ENCODE results near the gene CMSS1. TPM values are rescaled to one million over a fixed set of nuclear protein-coding genes. Genes with fewer than 3 reads are reported as not detected.

CMSS1 gene
- 8.2 TPM for total RNA-seq

- FAIRE-seq (no peak), DNase-seq (ENCODE audit: low spot score in 2 of 2) (peak; percentile 62 to 86)
Measured at GRCh38 chr3:99817437-99818240, at the start of gene CMSS1. Gene CMSS1, plus strand, starts transcription at chr3:99817862.

GRCh38 chr3:99768126-99768525 is 49.5 kb upstream of the CMSS1 start:
- FAIRE-seq (no peak), DNase-seq (ENCODE audit: low spot score in 2 of 2) (no peak)

- FAIRE-seq, result no peak
- DNase-seq (ENCODE audit: low spot score in 2 of 2), result no peak
Measured at GRCh38 chr3:99768808-99769501, 48.7 kb upstream of the CMSS1 start.

- DNase-seq (ENCODE audit: low spot score in 2 of 2) (no peak), FAIRE-seq (no peak)
Measured at GRCh38 chr3:99772171-99772570, 45.5 kb upstream of the CMSS1 start.

- FAIRE-seq, result no peak
- DNase-seq (ENCODE audit: low spot score in 2 of 2), result no peak
Measured at GRCh38 chr3:99772671-99773070, 45.0 kb upstream of the CMSS1 start.

GRCh38 chr3:99774467-99774866 is 43.2 kb upstream of the CMSS1 start:
- FAIRE-seq, result no peak
- no peak for DNase-seq (ENCODE audit: low spot score in 2 of 2)

GRCh38 chr3:99776516-99777209 is 41.0 kb upstream of the CMSS1 start:
- FAIRE-seq (no peak), DNase-seq (ENCODE audit: low spot score in 2 of 2) (no peak)

GRCh38 chr3:99777210-99777549 is 40.5 kb upstream of the CMSS1 start:
- no peak for FAIRE-seq

GRCh38 chr3:99777708-99778107 is 40.0 kb upstream of the CMSS1 start:
- DNase-seq (ENCODE audit: low spot score in 2 of 2), result no peak
- FAIRE-seq, result no peak

More at GRCh38 chr3:99777210-99777549, 40.5 kb upstream of the CMSS1 start:
- no peak for DNase-seq (ENCODE audit: low spot score in 2 of 2)

- FAIRE-seq (no peak), DNase-seq (ENCODE audit: low spot score in 2 of 2) (no peak)
Measured at GRCh38 chr3:99780749-99781148, 36.9 kb upstream of the CMSS1 start.

- no peak for DNase-seq (ENCODE audit: low spot score in 2 of 2)
- FAIRE-seq, result no peak
Measured at GRCh38 chr3:99781761-99782160, 35.9 kb upstream of the CMSS1 start.

- DNase-seq (ENCODE audit: low spot score in 2 of 2) (no peak), FAIRE-seq (no peak)
Measured at GRCh38 chr3:99783011-99783573, 34.6 kb upstream of the CMSS1 start.

GRCh38 chr3:99789011-99789721 is 28.5 kb upstream of the CMSS1 start:
- peak in 1 of 2 donors; percentile 25 for DNase-seq (ENCODE audit: low spot score in 2 of 2)
- no peak for FAIRE-seq

- DNase-seq (ENCODE audit: low spot score in 2 of 2), result no peak
- no peak for FAIRE-seq
Measured at GRCh38 chr3:99794485-99794884, 23.2 kb upstream of the CMSS1 start.

GRCh38 chr3:99795573-99795972 is 22.1 kb upstream of the CMSS1 start:
- DNase-seq (ENCODE audit: low spot score in 2 of 2) (no peak), FAIRE-seq (no peak)

GRCh38 chr3:99799422-99799821 is 18.2 kb upstream of the CMSS1 start:
- FAIRE-seq (no peak), DNase-seq (ENCODE audit: low spot score in 2 of 2) (no peak)

GRCh38 chr3:99803297-99803696 is 14.4 kb upstream of the CMSS1 start:
- DNase-seq (ENCODE audit: low spot score in 2 of 2) (no peak), FAIRE-seq (no peak)

- no peak for DNase-seq (ENCODE audit: low spot score in 2 of 2)
- no peak for FAIRE-seq
Measured at GRCh38 chr3:99805160-99805559, 12.5 kb upstream of the CMSS1 start.

- FAIRE-seq (no peak), DNase-seq (ENCODE audit: low spot score in 2 of 2) (no peak)
Measured at GRCh38 chr3:99808163-99808794, 9.4 kb upstream of the CMSS1 start.

- no peak for DNase-seq (ENCODE audit: low spot score in 2 of 2)
- FAIRE-seq, result no peak
Measured at GRCh38 chr3:99809565-99809964, 8.1 kb upstream of the CMSS1 start.
